Measurements from ENCODE around the gene DENND5A. TPM values are rescaled to one million over a fixed set of nuclear protein-coding genes. Genes with fewer than 3 reads are reported as not detected.
A peak's percentile ranks its signal among the peaks of the same experiment; 100 is the strongest.

The DENND5A gene
- total and polyA plus RNA-seq, 10 of the 15 experiments (the other 5 are each of a cell fraction or from before 2014, with no cell fraction given), result 15.6 to 157 (median 85.1) TPM

GRCh38 chr11:9280655-9281301 lies 15.6 kb upstream of the DENND5A start (continued):
- TF ChIP-seq TAF1 (IDR thresholded peaks at IDR 0.05; ENCODE audit: borderline replicate concordance, low read depth, low read length), result no peak
- TF ChIP-seq KAT2A (conservative IDR thresholded peaks at IDR 0.05; ENCODE audit: control insufficient read depth, low read depth, low read length), result no peak
- TF ChIP-seq PAX8 (IDR thresholded peaks at IDR 0.05), result no peak
- no peak for TF ChIP-seq BACH1 (IDR thresholded peaks at IDR 0.05; ENCODE audit: borderline replicate concordance)
- no peak for TF ChIP-seq SUZ12 (IDR thresholded peaks at IDR 0.05; ENCODE audit: unreplicated experiment)
- TF ChIP-seq, protein P1, sequence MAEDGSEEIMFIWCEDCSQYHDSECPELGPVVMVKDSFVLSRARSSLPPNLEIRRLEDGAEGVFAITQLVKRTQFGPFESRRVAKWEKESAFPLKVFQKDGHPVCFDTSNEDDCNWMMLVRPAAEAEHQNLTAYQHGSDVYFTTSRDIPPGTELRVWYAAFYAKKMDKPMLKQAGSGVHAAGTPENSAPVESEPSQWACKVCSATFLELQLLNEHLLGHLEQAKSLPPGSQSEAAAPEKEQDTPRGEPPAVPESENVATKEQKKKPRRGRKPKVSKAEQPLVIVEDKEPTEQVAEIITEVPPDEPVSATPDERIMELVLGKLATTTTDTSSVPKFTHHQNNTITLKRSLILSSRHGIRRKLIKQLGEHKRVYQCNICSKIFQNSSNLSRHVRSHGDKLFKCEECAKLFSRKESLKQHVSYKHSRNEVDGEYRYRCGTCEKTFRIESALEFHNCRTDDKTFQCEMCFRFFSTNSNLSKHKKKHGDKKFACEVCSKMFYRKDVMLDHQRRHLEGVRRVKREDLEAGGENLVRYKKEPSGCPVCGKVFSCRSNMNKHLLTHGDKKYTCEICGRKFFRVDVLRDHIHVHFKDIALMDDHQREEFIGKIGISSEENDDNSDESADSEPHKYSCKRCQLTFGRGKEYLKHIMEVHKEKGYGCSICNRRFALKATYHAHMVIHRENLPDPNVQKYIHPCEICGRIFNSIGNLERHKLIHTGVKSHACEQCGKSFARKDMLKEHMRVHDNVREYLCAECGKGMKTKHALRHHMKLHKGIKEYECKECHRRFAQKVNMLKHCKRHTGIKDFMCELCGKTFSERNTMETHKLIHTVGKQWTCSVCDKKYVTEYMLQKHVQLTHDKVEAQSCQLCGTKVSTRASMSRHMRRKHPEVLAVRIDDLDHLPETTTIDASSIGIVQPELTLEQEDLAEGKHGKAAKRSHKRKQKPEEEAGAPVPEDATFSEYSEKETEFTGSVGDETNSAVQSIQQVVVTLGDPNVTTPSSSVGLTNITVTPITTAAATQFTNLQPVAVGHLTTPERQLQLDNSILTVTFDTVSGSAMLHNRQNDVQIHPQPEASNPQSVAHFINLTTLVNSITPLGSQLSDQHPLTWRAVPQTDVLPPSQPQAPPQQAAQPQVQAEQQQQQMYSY (CRISPR knock-in tag; IDR thresholded peaks at IDR 0.05), result no peak
- no peak for TF ChIP-seq POLR2A (IDR thresholded peaks at IDR 0.05; ENCODE audit: low read depth, low read length)
- no peak for TF ChIP-seq E2F8 (IDR thresholded peaks at IDR 0.05; ENCODE audit: low read depth, partially characterized antibody)
- no peak for TF ChIP-seq STAT3 (IDR thresholded peaks at IDR 0.05; ENCODE audit: low read depth, low read length)
- TF ChIP-seq SREBF1 (IDR thresholded peaks at IDR 0.05; ENCODE audit: low read length), result no peak
- TF ChIP-seq EGR1 (IDR thresholded peaks at IDR 0.05; ENCODE audit: borderline replicate concordance in 1 of 2, low read depth in 2 of 2, low read length in 2 of 2), result no peak
- no peak for TF ChIP-seq ATF3 (IDR thresholded peaks at IDR 0.05; ENCODE audit: borderline replicate concordance, extremely low read depth, low read depth, low read length)
- no peak for TF ChIP-seq SMARCA5 (IDR thresholded peaks at IDR 0.05)
- TF ChIP-seq BRCA1 (IDR thresholded peaks at IDR 0.05; ENCODE audit: low read depth, low read length), result no peak
- no peak for TF ChIP-seq FOXK2 (IDR thresholded peaks at IDR 0.05)
- TF ChIP-seq MTA3 (IDR thresholded peaks at IDR 0.05; ENCODE audit: borderline replicate concordance, low read length), result no peak
- TF ChIP-seq SMAD5 (IDR thresholded peaks at IDR 0.05; ENCODE audit: low read depth), result no peak
- no peak for TF ChIP-seq HDAC6 (IDR thresholded peaks at IDR 0.05; ENCODE audit: unreplicated experiment)
- TF ChIP-seq RB1 (IDR thresholded peaks at IDR 0.05; ENCODE audit: borderline replicate concordance), result no peak
- TF ChIP-seq CBX5 (IDR thresholded peaks at IDR 0.05; ENCODE audit: low read depth), result no peak
- TF ChIP-seq NR2C1 (IDR thresholded peaks at IDR 0.05), result no peak
- TF ChIP-seq CBFB (IDR thresholded peaks at IDR 0.05; ENCODE audit: low read depth), result peak; percentile 94
- TF ChIP-seq TCF7 (IDR thresholded peaks at IDR 0.05; ENCODE audit: borderline replicate concordance), result no peak
